ENCODE data around the gene NFILZ. TPM values are rescaled to one million over a fixed set of nuclear protein-coding genes. Genes with fewer than 3 reads are reported as not detected.

Gene NFILZ
- total and polyA plus RNA-seq, 7 donors, result not detected

GRCh38 chr19:8673276-8673891, 43.0 kb downstream of the NFILZ start:
- no peaks in the 10 kb centered on the region for H3K9me3 ChIP-seq
- no peak overlapping the region for H3K4me3 ChIP-seq
- intact Hi-C loops (cut with DNase I), result no loop called here
- no peaks in the 10 kb centered on the region for H3K27me3 ChIP-seq
- WGBS, 2 donors, result 61 to 69% methylated on average over 6 of the region's 6 CpGs
- DNase-seq, result no peak
- TF ChIP-seq POLR2AphosphoS5 (IDR thresholded peaks at IDR 0.05) (no peak), EP300 (IDR thresholded peaks at IDR 0.05) (no peak), POLR2A (IDR thresholded peaks at IDR 0.05) (no peak)
- TF ChIP-seq, protein P1, sequence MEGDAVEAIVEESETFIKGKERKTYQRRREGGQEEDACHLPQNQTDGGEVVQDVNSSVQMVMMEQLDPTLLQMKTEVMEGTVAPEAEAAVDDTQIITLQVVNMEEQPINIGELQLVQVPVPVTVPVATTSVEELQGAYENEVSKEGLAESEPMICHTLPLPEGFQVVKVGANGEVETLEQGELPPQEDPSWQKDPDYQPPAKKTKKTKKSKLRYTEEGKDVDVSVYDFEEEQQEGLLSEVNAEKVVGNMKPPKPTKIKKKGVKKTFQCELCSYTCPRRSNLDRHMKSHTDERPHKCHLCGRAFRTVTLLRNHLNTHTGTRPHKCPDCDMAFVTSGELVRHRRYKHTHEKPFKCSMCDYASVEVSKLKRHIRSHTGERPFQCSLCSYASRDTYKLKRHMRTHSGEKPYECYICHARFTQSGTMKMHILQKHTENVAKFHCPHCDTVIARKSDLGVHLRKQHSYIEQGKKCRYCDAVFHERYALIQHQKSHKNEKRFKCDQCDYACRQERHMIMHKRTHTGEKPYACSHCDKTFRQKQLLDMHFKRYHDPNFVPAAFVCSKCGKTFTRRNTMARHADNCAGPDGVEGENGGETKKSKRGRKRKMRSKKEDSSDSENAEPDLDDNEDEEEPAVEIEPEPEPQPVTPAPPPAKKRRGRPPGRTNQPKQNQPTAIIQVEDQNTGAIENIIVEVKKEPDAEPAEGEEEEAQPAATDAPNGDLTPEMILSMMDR (IDR thresholded peaks at IDR 0.05), result no peak
- H3K36me3 ChIP-seq, result no peaks in the 10 kb centered on the region
- no peaks in the 10 kb centered on the region for H3K4me1 ChIP-seq
- no peak overlapping the region for H3K27ac ChIP-seq

- Histone ChIP-seq H3K36me3 (no peaks in the 10 kb centered on the region), H3K27ac (no peak overlapping the region), H3K27me3 (no peaks in the 10 kb centered on the region), H3K4me3 (no peak overlapping the region), H3K4me1 (no peaks in the 10 kb centered on the region), H3K9me3 (no peaks in the 10 kb centered on the region)
- 69 to 81% methylated on average over 3 of the region's 3 CpGs for WGBS, 2 donors
- intact Hi-C loops (cut with DNase I), result no loop called here
- no peak for DNase-seq
- TF ChIP-seq, protein P1 (IDR thresholded peaks at IDR 0.05), result no peak
- no peak for TF ChIP-seq EP300 (IDR thresholded peaks at IDR 0.05)
- no peak for TF ChIP-seq POLR2A (IDR thresholded peaks at IDR 0.05)
- no peak for TF ChIP-seq POLR2AphosphoS5 (IDR thresholded peaks at IDR 0.05)
Observed at GRCh38 chr19:8675066-8675465, 44.6 kb downstream of the NFILZ start.

GRCh38 chr19:8678244-8678807, 47.9 kb downstream of the NFILZ start:
- H3K36me3 ChIP-seq, result no peaks in the 10 kb centered on the region
- intact Hi-C loops (cut with DNase I), result no loop called here
- H3K9me3 ChIP-seq, result peaks cover 0 to 3% (median 0%) of the 10 kb centered on the region in 4 donors
- H3K27me3 ChIP-seq, result no peaks in the 10 kb centered on the region
- H3K27ac ChIP-seq, result no peak overlapping the region
- TF ChIP-seq POLR2AphosphoS5 (IDR thresholded peaks at IDR 0.05), result no peak
- no peak for TF ChIP-seq POLR2A (IDR thresholded peaks at IDR 0.05)
- TF ChIP-seq EP300 (IDR thresholded peaks at IDR 0.05), result no peak
- TF ChIP-seq, protein P1 (IDR thresholded peaks at IDR 0.05), result no peak
- DNase-seq, result no peak
- no peak overlapping the region for H3K4me3 ChIP-seq
- no peaks in the 10 kb centered on the region for H3K4me1 ChIP-seq

Other genes starting within 250 kb of the NFILZ start
- 10 to 100 TPM; 17.5 to 42.1 (median 28.7) TPM for gene RAB11B, start 240.3 kb upstream of the NFILZ start, total RNA-seq
- 100 to 1,000 TPM in 1 of 3 donors, 10 to 100 TPM in 2; 67.0 to 103 (median 82.9) TPM for gene RAB11B, start 240.3 kb upstream of the NFILZ start, polyA plus RNA-seq
- 100 to 1,000 TPM; 283 to 383 (median 303) TPM for gene MARCHF2, start 217.3 kb upstream of the NFILZ start, total RNA-seq
- 10 to 100 TPM; 25.8 to 46.2 (median 42.1) TPM for gene MARCHF2, start 217.3 kb upstream of the NFILZ start, polyA plus RNA-seq
- 100 to 1,000 TPM in 1 of 4 donors, 10 to 100 TPM in 3; 62.8 to 100 (median 76.1) TPM for gene HNRNPM, start 185.7 kb upstream of the NFILZ start, total RNA-seq
- gene HNRNPM, start 185.7 kb upstream of the NFILZ start, polyA plus RNA-seq, result 100 to 1,000 TPM in 1 of 3 donors, 10 to 100 TPM in 2; 80.5 to 224 (median 83.9) TPM
- gene PRAM1, start 128.0 kb upstream of the NFILZ start, total RNA-seq, result 1 to 10 TPM in 1 of 4 donors, under 1 TPM in 2, not detected in 1; 0.16 to 1.1 (median 0.36) TPM
- gene PRAM1, start 128.0 kb upstream of the NFILZ start, polyA plus RNA-seq, result 1 to 10 TPM in 1 of 3 donors, under 1 TPM in 2; 0.60 to 1.5 (median 0.69) TPM
- gene ZNF414, start 116.5 kb upstream of the NFILZ start, total RNA-seq, result 10 to 100 TPM in 2 of 4 donors, 1 to 10 TPM in 2; 3.6 to 18.9 (median 10.9) TPM
- 10 to 100 TPM; 17.1 to 31.0 (median 24.0) TPM for gene ZNF414, start 116.5 kb upstream of the NFILZ start, polyA plus RNA-seq
- 10 to 100 TPM in 3 of 4 donors, 1 to 10 TPM in 1; 7.4 to 13.2 (median 11.6) TPM for gene MYO1F, start 53.2 kb upstream of the NFILZ start, total RNA-seq
- 10 to 100 TPM in 1 of 3 donors, 1 to 10 TPM in 2; 6.6 to 19.4 (median 6.9) TPM for gene MYO1F, start 53.2 kb upstream of the NFILZ start, polyA plus RNA-seq
- 10 to 100 TPM; 20.3 to 90.6 (median 27.2) TPM for gene ADAMTS10, start 19.9 kb upstream of the NFILZ start, total RNA-seq
- 10 to 100 TPM in 1 of 3 donors, 1 to 10 TPM in 1, not detected in 1; 1.2 to 13.7 TPM for gene ADAMTS10, start 19.9 kb upstream of the NFILZ start, polyA plus RNA-seq
- gene ACTL9, start 68.2 kb downstream of the NFILZ start, total RNA-seq, result not detected
- not detected for gene ACTL9, start 68.2 kb downstream of the NFILZ start, polyA plus RNA-seq
- not detected for gene OR2Z1, start 91.0 kb downstream of the NFILZ start, total RNA-seq
- gene OR2Z1, start 91.0 kb downstream of the NFILZ start, polyA plus RNA-seq, result not detected
- gene ZNF558, start 201.7 kb downstream of the NFILZ start, total RNA-seq, result 10 to 100 TPM; 23.2 to 55.1 (median 36.6) TPM
- gene ZNF558, start 201.7 kb downstream of the NFILZ start, polyA plus RNA-seq, result 10 to 100 TPM in 1 of 3 donors, 1 to 10 TPM in 2; 2.1 to 12.9 (median 2.4) TPM
- not detected for gene MBD3L1, start 201.7 kb downstream of the NFILZ start, total RNA-seq
- not detected for gene MBD3L1, start 201.7 kb downstream of the NFILZ start, polyA plus RNA-seq